T-helper 1 cell (primary cell): ENCODE results near the gene APLP2.
"Not testable (repeated sequence)": the region's sequence is repeated elsewhere in the genome, so short reads cannot be mapped to it uniquely, and the experiment has no call there.

Experiments used
- DNase-seq, 5 donors: peaks; one replicate each; pipeline ENCODE4 v3.0.0-alpha.2; 2012 to 2020

The APLP2 gene

DNA sequence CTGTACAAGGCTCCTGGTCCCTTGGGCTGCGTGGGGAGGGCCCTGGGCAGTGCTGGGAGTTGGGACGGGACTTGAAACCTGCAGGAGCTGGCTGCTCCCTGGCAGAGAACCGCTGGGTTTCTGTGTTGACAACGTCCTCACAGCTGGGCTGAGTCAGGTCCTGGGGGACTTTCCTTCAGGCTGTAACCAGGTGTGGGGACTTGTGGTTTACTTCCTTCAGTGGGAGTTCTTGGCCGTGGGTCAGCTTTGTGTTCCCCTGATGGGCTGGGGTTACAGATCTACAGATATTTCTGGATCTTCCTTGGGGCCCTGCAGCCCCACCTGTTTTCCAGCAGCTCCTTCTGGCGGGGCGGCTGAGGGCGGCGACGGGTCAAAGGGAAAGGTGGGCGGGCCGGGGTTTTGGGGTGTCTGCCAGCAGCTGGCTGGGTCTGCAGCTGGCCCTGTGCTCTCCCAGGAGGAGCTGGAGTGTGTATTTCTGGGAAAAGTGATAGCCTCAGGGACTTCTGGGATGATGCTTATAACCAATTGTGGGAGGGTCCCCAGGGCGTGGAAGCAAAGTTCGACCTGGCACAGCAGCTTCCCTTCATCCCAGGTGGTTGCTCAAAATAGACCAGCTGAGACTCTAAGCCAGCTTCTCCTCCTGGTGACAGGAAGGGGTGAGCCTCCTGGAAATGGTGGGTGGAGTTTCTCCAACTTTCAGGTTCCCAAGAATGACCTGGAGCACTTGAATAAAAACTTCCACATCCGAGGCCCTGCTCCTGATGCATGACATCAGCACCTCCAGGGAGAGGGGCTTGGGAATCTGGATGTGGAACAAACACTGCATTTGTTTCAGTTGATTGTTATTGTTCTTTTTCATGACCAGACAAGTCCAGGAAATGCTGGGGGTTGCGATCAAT, 109.0 kb downstream of the APLP2 start:
- no peak for DNase-seq

DNA sequence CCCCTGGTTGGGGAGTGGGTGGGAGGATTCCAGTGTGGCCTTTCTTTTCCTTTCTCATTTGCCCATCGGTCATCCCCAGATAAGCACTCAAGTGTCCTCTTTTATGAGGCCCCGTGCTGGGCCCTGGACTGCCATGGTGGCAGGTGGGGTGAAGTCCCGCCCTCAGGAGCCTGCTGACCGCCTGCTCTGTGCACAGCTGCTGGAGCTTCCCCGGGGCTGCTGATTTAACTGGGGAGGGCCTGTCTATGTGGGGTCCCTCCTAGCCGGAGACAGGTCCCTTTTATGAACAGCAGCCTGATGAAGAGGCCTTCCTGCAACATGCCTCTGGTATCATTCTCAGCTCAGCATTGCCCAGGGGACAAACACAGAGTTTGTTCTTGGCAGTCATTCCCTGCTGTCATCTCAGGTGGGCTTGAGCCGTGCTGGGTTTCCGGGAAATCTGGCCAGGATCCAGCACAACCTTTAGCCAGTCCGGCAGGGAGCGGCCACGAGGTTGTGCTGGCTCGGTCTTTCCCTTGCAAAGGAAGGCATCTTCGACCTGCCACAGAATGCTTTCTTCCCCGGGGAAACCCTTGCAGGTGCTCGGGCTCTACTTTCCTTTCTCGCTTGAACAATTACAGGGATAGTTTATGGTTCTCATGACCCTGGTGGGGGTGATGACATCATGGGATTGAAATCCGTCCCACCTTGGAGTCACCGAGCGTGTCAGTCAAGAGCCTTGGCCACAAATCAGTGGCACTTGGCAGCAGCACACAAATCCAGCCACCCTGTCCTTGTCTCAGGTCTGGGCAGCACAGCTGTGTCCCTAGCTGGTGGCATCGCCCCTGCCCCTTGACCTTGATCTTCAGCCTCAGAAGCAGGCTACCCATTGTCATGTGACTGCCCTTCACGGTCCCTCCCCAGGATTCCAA, 110.0 kb downstream of the APLP2 start:
- no peak for DNase-seq

DNA sequence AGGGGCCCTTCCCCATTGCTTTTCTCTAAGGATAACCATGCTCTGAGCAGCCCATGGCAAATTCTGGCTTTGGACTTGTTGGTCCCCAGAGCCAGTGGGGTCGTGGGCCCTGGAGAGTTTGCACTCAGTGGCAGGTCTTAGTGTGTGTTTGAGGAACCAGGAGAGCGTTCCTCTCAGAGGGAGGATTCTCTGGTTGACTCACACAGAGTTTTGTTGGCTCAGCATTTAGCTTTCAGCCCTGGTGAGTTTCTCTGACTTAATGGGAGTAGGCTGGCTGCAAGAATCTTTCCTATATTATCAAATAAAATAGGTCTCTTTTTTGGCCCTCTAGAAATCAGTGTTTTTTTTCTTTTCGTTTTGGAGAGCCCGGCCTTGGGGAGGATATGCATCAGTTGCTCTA, 110.8 kb downstream of the APLP2 start:
- DNase-seq, result no peak

DNA sequence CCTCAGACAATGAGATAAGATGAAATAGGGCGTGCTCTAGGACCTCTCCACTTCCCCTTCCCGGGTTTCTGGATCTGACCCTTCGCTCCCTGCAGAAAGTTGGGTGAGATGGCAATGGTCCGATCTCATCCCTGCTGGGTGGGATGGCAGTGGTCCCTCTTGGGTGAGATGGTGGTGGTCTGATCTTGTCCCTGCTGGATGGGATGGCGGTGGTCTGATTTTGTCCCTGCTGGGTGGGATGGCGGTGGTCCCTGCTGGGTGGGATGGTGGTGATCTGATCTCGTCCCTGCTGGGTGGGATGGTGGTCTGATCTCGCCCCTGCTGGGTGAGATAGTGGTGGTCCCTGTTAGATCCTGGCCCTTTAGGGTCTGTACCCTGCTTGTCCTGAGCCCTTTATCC, 111.2 kb downstream of the APLP2 start:
- no peak for DNase-seq

DNA sequence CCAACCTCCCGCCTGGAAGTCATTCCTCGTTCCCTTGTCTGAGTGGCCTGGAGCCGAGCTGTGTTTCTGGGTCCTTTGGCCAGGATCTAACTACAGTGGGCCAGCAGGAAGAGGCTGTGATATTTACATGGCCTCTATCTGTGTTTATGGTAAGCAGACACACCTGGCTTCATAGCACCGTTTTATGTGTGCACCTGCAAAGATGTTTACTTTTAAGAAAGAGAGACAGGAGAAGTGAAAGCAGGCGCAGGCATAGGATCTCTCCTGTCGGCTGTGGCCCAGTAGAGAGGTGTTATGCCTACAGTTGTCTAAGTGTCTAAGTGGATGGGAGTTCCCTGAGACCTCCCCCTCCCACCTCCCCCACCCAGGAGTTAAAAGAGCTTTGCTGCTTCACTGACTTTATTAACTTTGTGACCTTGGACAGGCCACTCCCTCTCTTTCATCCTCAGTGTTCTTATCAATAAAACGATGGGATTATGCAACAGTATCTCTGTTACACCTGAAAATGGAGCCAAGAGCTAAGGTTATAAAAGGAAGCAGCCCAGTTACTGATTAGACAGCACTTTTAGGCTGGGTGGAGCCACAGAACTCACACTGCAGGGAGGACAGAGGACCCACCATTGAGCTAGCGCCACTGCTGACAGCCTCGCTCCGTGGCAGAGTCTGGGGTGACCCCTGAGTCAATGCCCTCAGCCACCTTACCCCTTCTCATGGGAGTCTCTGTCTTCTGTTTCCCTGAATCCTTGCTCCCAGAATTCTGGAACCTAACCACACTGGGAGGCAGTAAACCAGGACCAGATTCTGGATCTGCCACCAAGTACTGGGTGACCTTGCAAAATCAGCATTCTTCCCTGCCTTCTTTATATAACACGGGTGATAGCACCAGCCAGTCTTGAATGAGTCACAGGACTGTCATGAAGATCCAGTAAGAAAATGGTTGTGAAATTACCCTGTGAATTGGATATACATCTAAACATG, 111.9 kb downstream of the APLP2 start:
- DNase-seq, result no peak

DNA sequence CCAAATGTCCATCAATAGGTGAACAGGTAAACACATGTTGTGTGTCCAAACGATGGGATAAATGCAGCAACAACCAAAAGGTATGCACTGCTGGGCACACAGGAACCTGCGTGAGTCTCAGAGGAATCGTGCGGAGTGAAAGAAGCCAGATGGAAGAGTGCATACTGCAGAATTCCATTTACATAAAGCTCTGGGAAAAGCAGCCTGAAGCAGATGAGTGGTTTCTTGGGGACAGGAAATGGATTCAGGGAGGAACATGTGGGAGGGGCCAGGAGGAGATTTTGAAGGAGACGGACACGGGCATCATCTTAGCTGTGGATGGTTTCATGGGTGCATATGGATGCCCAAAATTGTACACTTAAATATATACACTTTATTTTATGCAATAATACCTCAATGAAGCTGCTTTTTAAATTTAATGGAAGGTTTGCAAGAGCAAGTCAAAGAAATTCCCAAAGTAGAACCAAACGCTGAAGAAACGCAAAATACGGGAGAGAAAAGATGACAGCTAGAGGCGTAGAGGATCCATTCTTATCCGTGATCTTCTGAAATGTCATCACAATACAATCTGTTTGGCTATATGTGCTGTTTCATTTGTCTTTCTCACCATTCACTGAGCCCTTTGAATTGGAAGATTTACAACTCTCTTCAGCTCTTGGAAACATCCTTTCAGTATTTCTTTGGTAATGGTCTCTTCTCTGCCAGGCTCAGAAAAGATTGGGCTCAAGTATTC, 114.3 kb downstream of the APLP2 start:
- no peak for DNase-seq

DNA sequence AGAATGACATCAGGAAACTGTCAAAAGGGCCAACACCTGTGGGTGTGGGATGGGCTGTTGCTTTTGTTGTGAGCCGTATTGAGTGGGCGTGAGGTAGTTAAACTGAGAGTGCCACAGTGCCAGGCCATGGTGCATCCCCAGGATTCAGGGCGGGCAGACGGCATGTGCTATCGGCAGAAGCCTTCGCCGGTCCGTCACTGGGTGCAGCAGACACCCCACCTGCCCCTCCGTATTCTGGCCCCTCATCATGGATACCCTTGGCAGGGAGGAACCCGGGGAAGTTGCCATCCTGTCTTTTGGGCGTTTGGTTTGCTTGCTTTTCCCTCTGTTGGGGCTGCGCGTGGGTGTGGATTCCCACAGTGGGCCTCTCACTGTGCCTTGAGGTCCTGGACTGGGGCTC, 117.4 kb downstream of the APLP2 start:
- DNase-seq, result no peak

DNA sequence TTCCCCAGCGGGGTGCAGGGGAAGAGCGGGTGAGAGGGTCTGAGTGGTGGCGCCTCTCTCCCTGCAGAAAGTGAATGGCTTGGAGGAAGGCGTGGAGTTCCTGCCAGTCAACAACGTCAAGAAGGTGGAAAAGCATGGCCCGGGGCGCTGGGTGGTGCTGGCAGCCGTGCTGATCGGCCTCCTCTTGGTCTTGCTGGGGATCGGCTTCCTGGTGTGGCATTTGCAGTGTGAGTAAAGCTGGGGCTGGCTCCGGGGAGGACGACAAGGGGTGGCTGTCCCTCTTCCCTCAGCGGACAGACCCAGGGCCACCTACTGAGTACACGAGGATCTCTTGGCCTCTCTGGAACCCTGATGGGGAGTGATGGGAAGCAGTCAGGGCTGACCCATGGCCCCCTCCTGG, 118.4 kb downstream of the APLP2 start:
- no peak for DNase-seq

DNA sequence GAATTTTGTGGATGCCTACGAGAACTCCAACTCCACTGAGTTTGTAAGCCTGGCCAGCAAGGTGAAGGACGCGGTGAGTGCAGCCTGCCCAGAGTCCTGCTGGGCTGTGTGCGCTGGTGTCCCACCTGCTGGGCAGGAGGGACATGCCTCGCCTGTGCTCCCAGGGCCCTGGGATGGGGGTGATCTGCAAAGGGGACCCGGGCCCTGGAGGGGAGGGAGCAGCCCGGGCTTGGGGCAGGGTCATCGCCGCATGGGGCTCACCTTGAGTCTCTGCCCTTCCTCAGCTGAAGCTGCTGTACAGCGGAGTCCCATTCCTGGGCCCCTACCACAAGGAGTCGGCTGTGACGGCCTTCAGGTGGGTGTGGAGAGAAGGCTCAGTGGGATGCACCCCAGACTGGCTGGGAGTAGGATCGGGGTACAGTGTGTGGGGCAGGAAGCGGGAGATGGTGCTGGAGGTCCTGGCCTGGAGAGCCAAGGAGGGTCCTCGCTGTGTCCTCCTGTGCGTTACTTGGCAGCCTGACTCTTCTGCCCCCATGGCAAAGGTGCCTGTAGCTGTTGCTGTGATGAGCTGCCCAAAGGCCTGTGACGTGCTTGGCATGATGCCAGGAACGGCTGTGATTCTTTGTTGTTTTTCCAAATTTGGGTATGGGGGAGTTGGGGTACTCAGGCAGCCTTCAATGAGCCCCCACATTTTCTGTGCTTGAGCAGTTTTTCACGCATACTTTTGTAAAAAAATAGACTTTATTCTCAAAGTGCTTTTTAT, 119.1 kb downstream of the APLP2 start:
- no peak for DNase-seq

DNA sequence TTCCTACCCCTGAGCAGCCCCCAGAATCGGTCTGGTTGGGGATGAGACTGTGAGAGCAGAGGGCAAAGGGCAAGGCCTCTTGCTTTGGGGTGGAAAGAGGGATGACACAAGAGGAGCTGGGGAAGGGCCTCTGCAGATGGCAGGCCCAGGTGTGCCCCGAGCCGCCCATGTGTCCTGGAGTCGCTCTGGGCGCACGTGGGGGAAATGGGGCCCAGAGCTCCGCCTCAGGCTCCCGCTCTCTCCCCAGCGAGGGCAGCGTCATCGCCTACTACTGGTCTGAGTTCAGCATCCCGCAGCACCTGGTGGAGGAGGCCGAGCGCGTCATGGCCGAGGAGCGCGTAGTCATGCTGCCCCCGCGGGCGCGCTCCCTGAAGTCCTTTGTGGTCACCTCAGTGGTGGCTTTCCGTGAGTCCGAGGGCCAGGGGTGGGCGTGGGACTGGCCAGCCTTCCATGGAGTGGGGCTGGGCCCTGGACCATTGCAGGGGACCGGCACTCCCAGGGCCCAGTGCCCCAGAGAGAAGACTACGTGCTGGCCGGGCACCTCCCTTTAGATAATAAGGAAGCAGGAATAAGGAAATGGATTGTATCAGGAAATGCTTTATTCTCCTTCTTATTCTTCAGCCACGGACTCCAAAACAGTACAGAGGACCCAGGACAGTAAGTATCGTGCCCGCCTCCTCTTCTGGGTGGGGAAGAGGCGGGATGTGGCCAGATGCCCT, 120.0 kb downstream of the APLP2 start:
- no peak for DNase-seq

DNA sequence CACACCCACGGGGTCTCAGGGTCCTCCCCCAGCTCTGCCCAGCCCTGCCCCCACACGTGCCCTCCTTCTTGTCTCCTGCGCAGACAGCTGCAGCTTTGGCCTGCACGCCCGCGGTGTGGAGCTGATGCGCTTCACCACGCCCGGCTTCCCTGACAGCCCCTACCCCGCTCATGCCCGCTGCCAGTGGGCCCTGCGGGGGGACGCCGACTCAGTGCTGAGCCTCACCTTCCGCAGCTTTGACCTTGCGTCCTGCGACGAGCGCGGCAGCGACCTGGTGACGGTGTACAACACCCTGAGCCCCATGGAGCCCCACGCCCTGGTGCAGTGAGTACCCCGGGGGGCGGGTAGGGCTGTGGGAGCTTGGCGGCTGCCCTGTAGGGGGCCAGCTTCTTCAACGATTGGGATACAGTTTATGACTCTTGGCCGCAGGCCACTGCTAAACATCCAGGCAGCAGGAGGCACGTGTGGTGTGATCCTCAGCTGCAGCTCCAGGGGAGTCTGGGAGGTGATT, 120.7 kb downstream of the APLP2 start:
- DNase-seq, result no peak

DNA sequence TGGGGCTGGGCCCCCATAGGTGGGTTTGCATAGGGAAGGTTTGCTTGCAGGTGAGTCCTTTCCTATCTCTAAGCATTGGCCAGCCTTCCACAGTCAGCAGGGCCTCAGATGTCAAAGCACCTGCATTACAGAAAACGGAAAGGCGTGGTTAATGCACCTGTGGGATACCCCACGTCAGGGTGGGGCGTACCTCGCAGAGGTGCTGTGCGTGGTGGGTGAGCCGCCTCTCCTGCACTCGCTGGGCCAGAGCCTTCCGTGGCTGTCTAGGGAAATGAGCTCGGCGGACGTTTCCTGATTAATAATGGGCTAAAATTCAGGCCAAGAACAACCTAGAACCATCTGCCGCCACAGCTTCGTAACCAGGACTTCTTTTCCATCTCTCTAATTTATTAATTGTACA, 122.2 kb downstream of the APLP2 start:
- DNase-seq, result no peak

DNA sequence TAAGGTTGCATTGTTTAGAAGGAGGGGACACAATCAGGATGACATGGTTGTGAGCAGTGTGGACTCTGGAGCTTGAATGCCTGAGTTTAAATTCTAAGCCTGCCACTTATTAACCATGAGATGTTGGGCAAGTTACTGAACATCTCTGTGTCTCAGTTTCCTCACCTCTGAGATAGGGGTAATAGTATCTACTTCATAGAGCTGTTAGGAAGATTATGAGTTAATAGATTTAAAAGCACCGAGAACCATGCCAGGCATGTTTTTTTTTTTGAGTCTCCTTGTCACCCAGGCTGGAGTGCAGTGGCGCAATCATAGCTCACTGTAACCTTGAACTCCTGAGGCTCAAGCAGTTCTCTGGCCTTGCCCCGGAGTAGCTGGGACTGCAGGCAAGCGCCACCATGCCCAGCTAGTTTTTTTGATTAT, 123.2 kb downstream of the APLP2 start:
- no peak for DNase-seq

DNA sequence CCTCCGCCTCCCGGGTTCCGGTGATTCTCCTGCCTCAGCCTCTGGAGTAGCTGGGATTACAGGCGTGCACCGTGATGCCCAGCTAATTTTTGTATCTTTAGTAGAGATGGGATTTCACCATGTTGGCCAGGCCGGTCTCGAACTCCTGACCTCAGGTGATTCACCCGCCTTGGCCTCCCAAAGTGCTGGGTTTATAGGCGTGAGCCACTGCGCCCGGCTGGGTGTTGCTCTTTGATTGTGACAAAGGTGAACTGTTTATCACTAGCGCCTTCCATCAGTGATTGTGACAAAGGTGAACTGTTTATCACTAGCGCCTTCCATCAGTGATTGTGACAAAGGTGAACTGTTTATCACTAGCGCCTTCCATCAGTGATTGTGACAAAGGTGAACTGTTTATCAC, 123.9 kb downstream of the APLP2 start:
- not testable (repeated sequence) for DNase-seq
